Ammon's horn (tissue), 1 donor: Measurements from ENCODE around the gene CCNI2.

ENCODE experiments used
- DNase-seq: peaks from one replicate; pipeline ENCODE4 v3.0.0-alpha.2; 2016; ENCODE audit warnings: low spot score

Gene CCNI2, protein sequence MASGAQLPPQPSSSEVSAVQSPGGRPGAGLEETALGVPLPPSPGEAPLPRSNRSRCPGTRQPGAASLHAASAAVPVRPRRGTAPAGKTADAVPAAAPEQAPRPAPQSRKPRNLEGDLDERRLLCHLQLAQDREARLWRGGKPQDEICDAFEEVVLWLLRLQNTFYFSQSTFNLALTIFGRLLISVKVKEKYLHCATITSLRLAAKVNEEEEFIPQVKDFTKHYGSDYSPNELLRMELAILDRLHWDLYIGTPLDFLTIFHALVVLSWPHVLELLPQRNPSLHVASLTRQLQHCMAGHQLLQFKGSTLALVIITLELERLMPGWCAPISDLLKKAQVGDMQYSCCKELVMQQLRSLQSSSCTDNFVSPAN

DNA sequence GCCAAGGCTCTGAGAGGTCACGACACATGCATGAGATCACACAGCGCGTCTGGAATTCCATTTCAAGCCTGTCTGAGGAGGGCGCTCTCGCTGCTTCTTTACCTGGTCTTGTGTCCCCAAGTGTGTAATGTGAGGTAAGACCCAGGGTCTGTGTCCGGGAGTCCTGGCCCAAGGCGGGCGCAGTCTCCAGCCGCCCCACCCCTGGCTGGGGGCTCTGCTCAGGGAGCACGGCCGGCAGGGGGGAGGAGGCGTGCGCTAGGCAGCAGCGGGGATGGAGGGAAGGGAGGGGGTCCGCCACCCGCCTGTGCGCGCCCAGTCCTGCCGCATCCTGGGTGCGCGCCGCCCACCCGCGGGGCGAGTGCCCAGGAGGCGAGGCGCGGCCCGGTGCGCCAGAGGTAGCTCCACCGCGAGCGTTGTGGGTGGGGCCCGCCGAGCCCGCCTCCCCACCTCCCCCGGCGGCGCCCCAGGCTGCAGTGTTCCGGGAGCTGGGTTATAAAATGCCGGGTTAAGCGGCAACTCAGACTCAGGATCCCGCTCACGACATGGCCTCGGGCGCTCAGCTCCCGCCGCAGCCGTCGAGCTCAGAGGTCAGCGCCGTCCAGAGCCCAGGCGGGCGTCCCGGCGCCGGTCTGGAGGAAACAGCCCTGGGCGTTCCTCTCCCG, at the start of gene CCNI2:
TSS of gene CCNI2 (plus strand) at position 473 of the 662 bp plus-strand sequence. CDS start at position 543, 70 bp downstream.
- DNase-seq, result peak; percentile 68

DNA sequence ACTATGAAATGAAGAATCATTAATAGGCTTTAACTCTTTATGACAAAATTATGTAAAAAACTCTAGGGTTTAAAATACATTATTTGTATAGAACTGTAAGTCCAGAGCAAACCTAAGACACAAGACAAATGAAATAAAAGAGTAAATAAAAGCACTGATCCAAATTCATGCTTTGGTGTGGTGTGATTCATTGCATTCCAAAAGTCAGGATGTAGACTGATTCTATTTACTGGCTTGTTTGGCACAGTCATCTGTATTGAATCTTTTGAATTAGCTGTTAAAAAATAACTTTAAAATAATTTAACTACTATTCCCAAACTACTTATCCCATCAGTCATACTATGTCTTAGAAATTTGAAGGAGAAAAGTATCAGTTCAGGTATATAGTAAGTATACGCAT, 42.4 kb upstream of the CCNI2 start:
- no peak for DNase-seq

DNA sequence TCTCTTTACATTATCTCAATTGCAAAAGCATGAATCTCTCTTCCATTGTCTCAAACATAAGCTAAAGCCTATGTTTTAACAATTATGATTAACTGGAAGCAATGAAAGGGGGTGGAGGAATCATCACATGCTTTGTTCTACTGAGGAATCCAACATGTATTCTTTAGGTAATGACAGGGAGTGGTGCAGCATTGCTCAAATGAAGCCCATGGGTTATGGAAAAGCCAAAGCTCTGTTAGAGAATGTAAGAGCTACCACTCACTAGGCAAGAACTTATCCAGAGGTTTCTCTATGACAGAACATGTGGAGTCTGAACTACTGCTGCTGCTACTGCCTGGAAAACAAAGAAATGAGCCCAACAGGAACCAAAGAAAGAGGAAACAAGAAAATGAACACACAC, 38.6 kb upstream of the CCNI2 start:
- no peak for DNase-seq

DNA sequence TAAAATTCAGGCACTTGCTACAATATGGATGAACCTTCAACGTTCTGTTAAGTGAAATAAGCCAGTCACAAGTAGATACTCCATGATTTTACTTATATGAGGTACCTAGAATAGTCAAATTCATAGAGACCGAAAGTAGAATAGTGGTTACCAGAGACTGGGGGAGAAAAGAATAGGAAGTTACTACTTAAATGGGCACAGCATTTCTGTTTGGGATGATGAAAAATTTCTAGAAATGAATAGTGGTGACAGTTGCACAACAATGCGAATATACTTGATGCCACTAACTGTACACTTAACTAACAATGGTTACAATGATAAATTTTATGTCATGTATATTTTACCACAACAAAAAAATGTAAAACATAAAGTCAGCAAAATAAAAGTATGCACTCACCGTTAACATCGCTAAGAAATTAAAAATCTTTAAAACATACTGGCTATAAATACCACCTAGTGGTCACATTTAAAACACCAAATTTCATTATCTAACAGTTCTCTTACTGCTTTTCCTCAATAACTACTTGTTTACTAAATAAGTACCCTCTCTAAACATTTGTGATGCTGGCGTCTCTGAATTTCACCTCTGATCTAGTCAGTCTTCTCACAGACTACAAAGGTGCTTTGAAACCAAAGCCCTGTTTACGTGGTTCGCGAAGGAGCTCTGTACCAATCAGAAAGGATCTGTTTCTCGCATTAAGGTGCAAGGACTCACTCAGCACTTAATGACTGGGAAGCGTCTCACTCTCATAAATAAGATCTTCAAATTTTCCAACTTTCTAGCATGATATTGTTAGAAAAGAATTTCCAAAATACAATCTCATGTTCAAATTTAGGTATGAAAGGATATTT, 32.5 kb upstream of the CCNI2 start:
- DNase-seq, result no peak

DNA sequence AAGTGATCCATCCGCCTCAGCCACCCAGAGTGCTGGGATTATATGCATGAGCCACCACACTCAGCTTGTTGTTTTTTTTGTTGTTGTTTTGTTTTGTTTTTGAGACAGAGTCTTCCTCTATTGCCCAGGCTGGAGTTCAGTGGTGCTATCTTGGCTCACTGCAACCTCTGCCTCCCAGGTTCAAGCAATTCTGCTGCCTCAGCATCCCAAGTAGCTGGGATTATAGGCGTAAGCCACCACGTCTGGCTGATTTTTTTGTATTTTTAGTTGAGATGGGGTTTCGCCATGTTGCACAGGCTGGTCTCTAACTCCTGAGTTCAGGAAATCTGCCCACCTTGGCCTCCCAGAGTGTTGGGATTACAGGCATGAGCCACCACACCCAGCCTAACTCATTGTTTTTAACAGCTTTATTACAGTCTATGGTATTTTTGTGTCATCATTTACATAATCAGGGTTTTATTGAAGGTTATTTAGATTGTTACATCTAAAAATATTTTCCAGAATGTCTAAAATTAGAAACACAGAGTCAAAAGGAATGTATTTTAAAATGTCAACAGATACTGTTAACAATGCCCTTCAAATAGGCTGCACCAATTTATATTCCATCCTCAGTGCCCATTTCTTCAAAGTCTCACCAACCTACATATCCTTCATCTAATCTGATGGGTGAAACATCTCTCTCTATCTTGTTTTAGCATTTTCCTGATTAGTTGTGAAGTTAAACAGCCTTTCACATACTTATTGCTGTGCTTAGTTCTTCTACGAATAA, 28.5 kb upstream of the CCNI2 start:
- no peak for DNase-seq

DNA sequence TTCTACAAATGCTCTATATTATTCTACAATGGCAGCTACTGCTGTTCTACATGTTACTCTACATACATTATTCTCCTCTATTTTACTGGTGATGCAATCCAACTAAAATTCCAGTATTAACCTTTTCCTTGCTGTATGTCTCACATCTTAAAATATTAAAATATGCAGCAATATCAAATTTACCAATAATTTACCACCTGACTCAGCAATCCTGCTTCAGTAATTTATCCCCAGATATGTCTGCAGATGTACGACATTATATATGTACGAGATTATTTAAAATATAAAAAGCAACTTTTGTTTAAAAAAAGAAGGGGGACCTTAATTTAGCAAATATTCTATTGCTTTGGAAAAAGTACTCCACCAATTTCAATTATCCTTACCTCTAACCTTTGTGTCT, 21.5 kb upstream of the CCNI2 start:
- no peak for DNase-seq

DNA sequence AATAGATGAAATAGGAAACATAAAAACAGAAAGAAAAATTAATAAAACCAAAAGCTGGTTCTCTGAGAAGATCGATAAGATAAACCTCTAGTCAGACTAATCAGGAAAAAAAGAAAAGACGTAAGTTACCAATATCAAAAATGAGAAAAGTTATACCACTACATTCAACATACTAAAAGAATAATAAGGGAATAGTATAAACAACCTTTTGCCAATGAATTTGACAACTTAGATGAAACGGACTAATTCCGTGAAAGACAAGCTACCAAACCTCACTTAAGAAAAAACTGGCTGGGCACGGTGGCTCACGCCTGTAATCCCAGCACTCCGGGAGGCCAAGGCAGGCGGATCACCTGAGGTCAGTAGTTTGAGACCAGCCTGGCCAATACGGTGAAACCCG, 17.3 kb upstream of the CCNI2 start:
- DNase-seq, result no peak

DNA sequence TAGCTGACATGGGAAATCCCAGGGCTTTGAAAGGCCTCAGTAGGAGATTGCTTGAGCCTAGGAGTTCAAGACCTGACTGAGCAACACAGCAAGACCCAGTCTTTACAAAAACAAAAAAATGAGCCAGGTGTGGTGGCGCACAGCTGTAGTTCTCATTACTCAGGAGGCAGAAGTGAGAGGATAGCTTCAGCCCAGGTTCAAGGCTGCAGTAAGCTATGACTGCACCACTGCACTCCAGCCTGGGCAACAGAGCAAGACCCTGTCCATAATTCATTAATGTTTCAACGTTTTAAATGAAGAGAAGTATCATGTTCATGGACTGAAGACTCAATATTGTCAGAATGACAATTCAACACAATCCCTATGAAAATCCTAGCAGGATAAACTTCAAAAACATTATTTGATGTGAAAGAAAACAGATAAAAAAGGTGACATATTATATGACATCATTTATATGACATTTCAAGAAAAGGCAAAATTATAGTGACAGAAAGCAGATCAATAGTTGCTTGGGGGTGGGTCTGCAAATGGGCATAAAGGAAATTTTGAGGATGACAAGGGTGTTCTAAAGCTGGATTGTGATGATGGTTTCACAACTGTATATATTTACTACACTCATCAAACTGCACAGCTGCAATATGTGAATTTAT, 13.6 kb upstream of the CCNI2 start:
- no peak for DNase-seq

DNA sequence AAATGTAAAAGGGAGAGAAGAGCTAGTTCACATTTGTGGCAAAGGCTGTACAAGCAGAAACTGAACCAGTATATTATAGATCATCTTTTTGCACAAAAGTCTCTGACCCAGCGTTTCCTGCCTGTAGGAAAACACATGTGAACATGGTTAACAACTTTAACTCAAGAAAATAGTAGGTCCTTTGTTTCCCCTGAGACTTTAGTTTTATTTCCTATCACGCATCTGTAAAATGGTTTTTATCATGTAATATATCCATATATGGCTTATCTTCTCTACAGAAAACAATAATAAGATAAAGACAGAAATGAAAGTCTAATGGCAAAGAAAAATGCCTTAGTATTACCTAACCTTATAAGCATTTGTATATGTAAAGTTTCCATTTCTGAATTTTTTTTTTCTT, 12.5 kb upstream of the CCNI2 start:
- no peak for DNase-seq

DNA sequence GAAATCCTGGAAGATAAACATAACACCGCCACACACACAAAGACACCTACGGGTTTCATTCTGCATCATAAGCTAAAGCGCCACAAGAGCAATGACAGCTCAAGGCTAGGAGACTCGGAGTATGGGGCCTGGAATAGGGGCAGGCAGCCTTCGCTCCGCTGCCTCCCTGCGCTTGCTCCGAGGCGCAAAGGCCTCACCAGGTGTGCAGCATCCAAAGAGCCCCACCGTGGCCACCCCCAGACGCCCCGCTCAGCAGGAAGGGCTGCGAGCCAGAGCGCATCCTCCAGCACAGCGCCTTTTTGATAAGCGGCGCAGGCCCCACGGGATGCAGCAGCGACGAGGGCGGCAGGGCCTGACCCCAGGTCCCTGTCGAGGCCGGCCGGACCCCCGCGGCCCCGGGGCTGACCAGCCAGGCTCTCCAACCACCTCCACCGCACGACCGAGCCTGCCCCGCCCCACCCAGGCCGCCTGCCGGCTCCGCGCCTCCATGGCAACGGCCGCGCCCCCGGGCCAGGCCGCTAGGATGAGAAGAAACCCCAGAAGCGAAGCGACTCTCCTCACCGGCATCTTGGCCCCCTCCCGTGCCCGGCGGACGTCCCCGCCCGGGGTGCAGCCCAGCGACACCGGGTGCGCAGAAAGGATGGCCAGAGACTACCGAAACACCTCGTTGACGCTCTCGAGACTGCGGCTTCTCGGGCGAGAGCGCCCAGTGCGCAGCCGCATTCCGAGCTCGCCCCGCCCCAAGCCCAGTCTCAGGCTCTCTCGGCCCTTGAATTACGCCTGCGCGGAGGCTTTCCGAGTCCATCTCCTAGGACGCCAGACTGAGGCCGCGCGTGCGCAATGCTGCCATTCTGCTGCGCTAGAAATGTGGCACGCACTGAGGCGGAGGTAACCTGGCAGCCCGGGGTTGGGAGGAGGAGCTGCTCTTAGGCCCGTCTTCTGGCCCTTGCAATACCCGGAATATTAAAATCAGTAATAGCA, 10.1 kb upstream of the CCNI2 start, which contains the start of gene KIF3A:
TSS of gene KIF3A (minus strand) at position 694 of the 981 bp plus-strand sequence. CDS start at position 567, 127 bp downstream.
- peak; percentile 98 for DNase-seq

DNA sequence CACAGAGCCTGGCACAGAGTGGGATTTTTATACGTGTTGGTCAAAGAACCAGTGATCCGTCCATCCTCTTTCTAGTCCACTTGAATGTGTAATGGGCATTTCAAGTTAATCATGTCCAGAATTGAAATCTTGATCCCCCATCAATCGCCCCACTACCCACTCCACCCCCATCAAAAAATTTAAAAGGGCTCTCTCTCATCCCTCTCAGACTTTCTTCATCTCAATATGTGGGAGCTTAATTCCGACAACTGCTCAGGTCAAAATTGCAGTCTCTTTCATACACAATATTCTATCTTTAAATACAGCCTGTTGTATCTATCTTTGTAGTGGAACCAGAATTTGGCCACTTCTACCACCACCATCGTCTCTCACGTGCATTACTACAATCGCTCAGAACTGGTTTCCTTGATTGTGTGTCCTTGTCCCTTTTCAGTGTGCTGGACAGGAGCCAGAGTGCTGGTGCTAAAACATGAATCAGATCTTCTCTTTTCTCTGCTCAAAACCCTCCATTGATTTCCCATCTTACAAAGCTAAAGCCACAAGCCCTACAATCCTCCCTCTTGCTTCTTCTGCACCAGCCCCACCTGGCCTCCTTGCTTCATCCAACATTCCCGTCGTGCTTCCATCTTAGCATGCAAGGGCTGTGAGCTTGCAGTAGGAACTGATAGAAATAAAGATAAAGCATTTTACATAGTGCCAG, 9.1 kb upstream of the CCNI2 start:
- peak; percentile 42 for DNase-seq

DNA sequence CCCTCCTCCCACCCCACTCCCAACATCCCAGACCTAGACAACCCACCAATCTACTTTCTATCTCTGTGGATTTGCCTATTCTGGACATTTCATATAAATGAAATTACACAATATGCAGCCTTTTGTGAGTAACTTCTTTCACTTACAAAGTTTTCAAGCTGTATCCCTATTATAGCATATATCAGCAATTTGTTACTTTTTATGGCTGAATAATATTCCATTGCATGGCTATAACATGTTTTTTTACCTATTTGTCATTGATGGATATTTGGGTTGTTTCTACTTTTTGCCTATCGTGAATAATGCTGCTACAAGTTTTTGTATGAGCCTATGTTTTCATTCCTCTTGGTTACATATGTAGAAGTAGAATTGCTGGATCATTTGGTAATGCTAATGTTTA, 8.0 kb upstream of the CCNI2 start:
- DNase-seq, result no peak

DNA sequence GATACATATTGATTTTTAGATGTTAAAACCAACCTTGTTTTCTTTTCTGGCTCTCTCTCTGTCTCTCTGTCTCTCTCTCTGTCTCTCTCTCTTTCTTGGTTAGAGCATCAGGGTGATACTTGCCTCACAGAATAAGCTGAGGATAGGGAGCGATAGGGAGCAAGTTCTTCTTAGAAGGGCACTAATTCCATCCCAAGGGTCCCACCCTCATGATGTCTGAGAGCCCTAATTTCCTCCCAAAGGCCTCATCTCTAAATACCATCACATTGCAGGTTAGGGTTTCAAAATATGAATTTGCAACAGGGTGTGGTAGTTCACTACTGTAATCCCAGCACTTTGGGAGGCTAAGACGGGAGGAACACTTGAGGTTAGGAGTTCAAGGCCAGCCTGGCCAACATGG, 5.1 kb upstream of the CCNI2 start:
- no peak for DNase-seq

DNA sequence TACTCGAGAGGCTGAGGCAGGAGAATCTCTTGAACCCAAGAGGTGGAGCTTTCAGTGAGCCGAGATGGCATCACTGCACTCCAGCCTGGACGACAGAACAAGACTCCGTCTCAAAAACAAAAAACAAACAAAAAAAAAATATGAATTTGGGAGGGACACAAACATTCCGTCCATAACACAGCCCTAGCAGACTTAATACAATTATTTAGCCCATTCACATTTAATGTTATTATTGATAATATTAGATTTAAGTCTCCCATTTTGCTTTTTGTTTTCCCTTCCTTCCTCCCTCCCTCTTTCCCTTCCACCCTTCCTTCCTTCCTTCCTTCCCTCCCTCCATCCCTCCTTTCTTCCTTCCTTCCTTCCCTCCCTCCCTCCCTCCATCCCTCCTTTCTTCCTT, 4.6 kb upstream of the CCNI2 start:
- DNase-seq, result no peak

DNA sequence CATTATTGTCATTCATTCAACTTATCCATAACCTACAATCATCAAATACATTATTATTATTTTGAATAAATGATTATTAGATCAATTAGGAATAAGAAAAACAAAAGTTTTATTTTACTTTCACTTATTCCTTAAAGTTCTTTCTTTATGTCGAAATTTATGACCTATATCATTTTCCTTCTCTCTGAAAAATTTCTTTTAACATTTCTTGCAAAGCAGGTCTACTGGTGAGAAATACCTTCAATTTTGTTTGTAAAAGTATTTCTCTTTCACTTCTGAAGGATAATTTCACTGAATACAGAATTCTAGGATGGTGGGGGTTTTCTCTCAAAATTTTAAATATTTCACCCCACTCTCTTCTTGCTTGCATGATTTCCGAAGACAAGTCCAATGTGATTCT, 2.6 kb upstream of the CCNI2 start:
- no peak for DNase-seq

DNA sequence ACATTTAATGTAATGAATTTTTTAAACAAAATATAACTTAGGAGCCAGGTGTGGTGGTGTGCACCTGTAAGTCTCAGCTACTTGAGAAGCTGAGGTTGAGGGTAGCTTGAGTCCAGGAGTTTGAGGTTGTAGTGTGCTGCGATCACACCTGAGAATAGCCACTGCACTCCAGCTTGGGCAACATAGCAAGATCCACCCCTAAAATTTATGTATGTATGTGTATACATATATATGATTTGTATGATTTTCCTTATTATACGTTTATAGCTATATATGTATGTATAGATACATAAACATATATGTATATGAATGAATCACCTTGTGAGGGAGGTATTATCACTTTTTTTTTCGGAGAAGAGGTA, 653 bp upstream of the CCNI2 start:
- no peak for DNase-seq

DNA sequence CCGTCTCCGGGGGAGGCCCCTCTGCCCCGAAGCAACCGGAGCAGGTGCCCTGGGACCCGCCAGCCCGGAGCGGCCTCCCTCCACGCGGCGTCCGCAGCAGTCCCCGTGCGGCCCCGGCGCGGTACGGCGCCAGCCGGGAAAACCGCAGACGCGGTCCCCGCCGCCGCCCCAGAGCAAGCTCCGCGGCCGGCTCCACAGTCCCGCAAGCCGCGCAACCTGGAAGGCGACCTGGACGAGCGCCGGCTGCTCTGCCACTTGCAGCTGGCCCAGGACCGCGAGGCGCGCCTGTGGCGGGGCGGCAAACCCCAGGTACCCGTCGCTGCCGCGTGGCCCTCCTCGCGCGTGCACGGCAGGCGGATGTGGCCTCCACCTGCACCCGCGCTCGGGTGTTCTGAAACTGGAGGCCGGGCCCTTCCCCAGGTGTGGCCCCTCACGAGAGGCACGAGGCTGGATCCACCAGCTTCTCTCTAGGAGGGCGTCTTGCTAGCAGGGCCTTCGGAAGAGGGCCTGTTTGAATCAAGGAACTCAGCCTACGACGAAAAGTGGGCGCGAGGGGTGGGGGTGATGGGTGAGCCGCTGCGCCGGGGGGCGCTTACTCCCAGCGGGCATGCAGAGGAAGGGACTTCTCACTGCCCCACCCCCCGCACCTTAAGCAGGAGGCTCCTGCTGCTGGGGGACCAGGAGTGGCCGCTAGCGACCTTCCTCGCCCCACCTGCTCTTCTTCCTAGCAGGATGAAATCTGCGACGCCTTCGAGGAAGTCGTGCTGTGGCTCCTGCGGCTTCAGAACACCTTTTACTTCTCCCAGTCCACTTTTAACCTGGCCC, 602 bp downstream of the CCNI2 start:
- no peak for DNase-seq

DNA sequence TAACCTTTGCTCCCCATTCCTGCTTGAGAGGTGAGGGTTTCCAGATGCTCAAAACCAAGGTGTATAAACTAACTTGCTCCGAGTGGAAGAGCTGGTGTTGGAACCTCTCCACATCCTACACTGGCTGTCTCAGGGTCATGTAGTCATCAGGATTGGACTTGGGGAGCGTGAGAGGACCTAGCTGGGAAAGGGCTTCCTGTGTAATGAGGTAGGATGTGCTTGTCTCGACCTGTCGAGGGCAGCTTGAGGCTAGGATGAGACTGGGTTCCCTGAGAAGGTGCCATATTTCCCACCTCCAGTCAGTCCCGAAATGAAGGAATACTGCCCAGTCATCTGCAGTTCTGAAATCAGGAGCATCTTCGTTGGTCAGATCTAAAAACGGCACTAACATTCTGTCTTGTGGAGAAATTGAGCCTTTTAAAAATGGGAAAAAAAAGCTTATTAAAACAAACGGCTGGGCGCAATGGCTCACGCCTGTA, 1.3 kb downstream of the CCNI2 start:
- no peak for DNase-seq

DNA sequence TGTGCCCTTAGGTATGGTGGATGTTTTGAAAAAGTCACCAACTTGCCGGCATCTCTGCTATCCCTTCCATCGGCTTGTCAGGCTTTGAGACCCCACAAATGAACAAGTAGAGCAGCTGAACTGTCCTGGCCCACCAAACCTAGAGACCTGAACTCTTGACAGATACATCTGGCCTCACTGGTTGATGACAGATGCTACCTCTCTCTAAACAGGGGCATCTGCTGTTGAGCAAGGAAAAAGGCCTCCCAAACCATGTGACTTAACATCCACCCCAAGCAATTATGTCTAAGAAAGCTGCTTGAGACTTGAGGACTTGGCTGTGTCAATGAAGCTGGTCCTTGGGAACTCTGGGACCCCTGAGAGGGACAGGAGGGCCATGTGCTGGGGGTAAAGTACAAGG, 2.3 kb downstream of the CCNI2 start:
- DNase-seq, result no peak
